Measurements from ENCODE around the gene TKTL1. TPM values are rescaled to one million over a fixed set of nuclear protein-coding genes. Genes with fewer than 3 reads are reported as not detected.

Gene TKTL1
- total RNA-seq, 1 experiment from 2014 or later = 1.6 TPM

DNA sequence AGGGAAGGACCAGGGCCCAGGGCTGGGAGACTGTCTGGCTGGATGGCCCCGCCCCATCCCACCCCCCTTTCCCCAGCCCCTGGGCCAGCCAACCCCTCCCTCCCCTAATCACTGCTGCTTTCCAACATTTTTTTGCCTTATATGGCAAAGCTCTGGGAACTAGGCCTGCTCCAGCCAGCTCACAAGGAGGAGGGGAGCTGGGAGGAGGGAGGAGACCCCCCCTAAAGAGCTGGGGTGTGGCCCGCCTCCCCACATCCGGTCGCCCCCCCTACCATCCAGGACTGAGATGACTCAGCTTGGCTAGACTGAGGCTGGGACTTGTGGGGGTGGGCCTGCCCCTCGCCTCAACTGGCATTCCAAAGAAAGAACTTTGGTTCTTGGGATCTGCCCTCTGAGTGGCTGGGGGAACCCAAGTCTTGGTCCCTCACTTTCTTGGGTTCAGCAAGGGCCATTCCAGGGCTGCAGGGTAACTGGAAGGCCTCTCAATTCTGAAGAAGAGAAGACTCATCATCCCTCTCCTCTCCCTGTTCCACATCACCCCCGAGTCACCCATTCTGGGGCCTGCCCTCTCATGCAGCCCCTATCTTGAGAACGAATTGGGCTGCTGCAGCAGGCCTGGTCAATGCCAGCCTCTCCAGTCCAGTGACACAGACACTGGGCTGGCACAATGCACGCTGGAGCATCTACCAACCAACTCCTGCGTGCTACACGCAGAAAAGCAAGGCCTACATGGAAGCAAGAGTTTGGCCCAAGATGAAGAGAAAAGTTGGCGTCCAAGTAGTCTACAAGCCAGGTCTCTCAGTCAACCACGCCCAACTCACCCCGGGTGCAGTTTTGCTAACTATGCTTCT lies 74.1 kb downstream of the TKTL1 start:
- Histone ChIP-seq H3K4me3 (ENCODE audit: insufficient read depth, low read depth, low read length) (peak overlapping the region; percentile 94), H3K27me3 (ENCODE audit: control insufficient read depth, insufficient read depth, low read length) (peaks cover 6% of the 10 kb centered on the region; the same call in 1 of the 2 replicates), H3K36me3 (replicated peaks; ENCODE audit: control insufficient read depth, insufficient read depth, low read length) (peaks cover 23% of the 10 kb centered on the region)
- peak; percentile 92 for DNase-seq

DNA sequence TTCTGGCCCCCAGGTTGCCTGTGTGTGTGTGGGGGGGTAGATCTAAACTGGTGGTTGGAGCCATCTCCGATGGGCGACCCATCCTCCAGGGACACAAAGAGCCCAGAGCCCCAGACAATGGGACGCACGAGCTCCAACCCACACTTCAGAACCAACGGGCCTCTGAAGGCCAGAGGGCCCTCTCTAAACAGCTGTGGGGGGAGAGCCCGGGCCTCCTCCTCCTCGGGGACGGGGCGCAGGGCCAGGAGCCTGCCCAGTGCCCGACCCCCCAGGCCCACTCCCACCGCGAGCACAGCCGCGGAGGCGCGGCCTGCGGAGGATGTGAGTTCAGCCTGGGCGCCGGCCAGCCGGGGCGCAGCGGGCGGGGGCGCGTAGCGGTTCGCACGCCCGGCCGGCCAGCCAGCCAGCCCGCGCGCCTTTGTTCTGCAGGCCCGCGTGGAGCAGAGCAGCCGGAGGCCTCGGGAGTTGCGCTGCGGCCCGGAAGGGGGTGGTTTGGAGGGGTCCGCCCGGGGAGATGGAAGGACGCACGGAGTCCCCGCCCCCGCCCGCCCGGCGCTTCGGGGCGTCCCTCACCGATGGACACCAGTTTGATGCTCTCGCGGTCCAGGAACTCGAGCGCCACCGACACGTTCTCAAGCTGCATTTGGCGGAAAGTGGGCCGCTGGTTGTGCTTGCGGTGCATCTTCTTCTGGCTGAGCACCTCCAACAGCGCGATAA lies 74.9 kb downstream of the TKTL1 start:
- H3K36me3 ChIP-seq (replicated peaks; ENCODE audit: control insufficient read depth, insufficient read depth, low read length) = peaks cover 18% of the 10 kb centered on the region
- peak; percentile 71 for DNase-seq
- peak overlapping the region; percentile 94 for H3K4me3 ChIP-seq (ENCODE audit: insufficient read depth, low read depth, low read length)
- H3K27me3 ChIP-seq (ENCODE audit: control insufficient read depth, insufficient read depth, low read length) = peaks cover 6% of the 10 kb centered on the region; the same call in 1 of the 2 replicates

DNA sequence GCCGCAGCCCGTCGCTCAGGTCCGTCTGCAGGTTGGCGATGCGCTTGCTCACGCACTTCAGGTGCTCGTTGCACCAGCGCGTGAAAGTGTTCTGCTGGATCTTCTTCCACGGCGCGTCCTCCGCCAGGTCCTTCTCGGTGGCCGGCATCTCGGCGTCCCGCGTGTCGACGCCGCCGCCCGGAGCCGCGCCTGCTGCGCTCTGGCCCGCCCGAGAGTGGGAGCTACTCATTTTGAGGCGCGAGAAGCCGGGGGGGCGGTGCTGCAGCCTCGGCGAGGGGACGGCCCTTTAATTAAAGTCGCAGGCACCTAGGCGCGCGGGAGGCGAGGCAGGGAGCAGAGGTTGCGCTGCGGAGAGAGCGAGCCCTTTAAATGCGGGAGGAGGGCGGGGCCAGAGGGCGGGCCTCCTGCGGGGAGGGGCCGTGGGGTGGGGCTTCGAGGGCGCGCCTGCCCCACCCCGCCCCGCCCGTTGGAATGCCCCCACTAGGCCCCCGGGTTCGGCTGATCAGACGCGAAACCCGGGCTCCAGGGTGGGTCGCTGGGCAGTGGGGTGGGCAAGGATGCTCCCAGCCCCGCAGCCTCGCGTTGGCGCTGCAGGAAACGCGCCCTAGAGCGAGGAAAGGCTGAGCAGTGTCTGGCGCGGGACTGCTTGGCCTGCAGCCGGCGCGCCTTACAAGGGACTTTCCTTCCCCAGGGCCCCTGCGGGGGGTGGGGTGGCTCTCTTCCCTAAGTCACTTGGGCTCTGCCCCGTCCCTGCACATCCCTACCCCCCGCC lies 75.6 kb downstream of the TKTL1 start:
- Histone ChIP-seq H3K4me3 (ENCODE audit: insufficient read depth, low read depth, low read length) (peak overlapping the region; percentile 94), H3K36me3 (replicated peaks; ENCODE audit: control insufficient read depth, insufficient read depth, low read length) (peaks cover 14% of the 10 kb centered on the region), H3K27me3 (ENCODE audit: control insufficient read depth, insufficient read depth, low read length) (peaks cover 6% of the 10 kb centered on the region; the same call in 1 of the 2 replicates)
- DNase-seq = peak; percentile 95

DNA sequence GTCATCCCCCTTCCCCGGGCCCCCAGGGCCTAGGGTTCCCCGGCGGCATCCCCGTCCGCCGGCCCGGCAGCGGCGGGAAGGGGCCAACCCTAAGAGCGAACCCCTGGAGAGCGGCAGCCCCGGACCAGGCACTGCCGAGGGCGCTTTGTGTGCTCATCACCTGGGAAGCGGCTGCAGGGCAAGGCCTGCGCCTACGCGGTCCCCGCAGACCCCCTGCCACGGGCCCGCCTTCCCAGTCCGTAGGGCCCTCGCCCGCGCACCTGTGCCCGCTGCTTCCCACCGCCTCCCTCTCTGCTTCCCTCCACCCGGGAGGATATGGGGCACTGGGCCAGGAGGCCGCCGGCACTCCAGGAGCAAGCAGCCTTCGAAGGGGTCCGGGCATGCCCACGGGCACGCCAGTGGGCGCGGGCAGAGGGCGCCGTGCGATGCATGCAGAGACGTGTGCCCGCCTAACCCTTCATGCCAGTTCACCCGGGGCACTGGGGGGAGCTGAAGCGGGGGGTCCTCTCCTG lies 76.2 kb downstream of the TKTL1 start:
- Histone ChIP-seq H3K4me3 (ENCODE audit: insufficient read depth, low read depth, low read length) (peak overlapping the region; percentile 57), H3K36me3 (replicated peaks; ENCODE audit: control insufficient read depth, insufficient read depth, low read length) (peaks cover 10% of the 10 kb centered on the region), H3K27me3 (ENCODE audit: control insufficient read depth, insufficient read depth, low read length) (peaks cover 6% of the 10 kb centered on the region; the same call in 1 of the 2 replicates)
- peak; percentile 82 for DNase-seq

DNA sequence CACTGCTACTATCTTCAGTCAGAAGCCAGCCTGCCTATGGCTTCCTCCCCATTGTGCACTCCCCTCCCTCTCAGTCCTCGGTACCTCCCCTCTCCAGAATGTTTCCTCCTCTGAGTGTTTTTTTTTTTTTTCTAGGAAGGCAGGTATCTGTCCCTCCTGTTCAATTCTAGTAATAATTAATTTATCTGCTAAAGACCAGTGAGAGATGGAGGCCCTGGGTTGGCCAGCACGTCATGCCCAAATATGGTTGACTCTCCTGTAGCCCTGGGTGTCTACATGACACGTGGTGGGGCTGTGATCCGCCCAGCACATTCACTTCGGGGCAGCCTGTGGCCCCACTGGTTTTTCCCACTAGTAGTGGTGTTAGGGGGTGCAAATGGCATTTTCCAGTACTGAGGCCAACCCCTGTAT lies 77.0 kb downstream of the TKTL1 start:
- Histone ChIP-seq H3K27me3 (ENCODE audit: control insufficient read depth, insufficient read depth, low read length) (peaks cover 6% of the 10 kb centered on the region; the same call in 1 of the 2 replicates), H3K36me3 (replicated peaks; ENCODE audit: control insufficient read depth, insufficient read depth, low read length) (peaks cover 4% of the 10 kb centered on the region), H3K4me3 (ENCODE audit: insufficient read depth, low read depth, low read length) (no peak overlapping the region; the same call in 1 of the 2 replicates)
- no peak for DNase-seq

DNA sequence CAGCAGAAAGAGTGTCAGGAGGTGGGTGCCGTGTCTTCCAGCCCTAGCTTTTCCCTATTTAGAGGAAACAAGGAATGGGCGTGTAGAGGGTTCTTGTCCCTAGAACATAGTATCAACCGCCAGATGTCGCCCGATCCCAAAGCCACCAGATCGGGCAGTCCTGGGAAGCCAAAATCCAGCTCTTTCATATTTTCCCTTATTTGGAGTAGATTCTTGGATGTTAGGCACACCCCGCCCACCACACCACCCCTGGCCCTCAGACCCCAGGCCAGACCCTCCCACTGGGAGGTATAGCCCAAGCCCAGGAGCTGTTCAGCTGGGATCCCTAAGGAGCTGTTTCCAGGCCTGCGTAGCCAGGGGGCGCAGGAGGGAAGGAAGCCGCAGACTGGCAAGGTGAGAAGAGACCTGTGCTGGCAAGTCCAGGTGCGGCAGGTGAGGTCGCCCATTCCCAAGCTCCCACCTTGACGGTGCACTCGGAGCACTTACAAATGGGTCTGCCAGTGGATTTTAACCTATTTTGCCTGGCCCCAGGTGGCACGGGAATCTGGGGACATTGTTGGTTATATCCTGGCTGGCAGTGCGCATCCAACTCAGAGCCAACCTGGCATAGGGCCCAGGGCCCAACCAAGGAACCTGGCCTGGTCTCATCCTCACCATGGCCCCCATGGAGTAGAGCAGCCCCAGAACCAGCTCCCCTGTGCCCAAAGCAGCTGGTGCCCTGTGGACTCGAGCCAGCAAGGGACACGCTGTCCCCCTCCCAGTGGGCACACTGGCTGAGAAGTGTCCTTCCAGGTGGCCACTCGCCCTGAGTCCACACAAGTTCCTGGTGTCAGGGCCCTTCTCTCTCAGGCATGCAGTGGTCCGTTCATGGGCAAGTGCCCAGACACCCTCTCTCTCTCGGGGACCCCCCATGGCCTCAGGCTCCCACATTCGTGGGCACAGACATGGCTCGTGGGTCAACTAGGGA lies 78.0 kb downstream of the TKTL1 start:
- DNase-seq = peak; percentile 84
- Histone ChIP-seq H3K4me3 (ENCODE audit: insufficient read depth, low read depth, low read length) (peak overlapping the region; percentile 30), H3K36me3 (replicated peaks; ENCODE audit: control insufficient read depth, insufficient read depth, low read length) (peaks cover 1% of the 10 kb centered on the region; the same call in 1 of the 2 replicates), H3K27me3 (ENCODE audit: control insufficient read depth, insufficient read depth, low read length) (peaks cover 6% of the 10 kb centered on the region; the same call in 1 of the 2 replicates)

DNA sequence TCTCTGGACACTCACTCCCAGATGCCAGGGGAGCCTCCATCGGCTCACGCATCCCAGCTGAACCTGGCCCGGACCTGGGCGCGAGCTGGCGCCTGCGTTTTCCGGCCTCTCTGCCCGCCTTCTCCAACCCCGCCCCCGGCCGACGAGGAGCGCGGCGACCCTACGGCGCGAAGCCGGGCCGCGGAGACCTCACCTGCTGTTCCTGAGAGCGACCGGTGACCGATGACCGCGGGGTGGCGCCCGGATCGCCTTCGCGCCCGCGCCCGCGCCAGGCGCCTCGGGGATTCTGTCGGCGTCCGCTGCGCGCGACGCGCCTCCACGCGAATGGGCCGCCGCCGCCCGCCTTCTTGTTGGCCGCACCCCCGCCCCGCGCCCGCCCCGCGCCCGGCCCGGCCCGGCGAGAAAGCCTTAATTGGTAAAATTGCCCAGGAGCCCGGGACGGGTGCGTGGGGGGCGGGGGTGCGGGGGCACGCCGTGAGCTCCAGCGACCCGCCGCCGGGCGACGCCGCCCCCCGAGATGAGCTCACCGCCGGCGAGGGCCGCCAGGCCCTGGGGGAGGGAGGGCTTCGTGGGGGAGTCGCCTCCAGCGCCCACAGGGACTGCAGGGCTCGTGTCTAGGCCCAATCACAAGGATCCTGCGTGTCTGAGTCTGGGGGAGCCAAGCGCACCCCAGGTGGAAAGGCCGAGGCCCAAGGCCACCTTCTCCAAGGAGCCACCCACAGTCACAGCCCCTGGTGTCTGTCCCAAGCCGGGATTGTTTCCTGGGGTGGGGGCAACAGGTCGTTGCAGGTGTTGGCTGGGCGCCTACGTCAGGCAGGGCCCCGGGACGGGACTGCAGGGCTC lies 78.9 kb downstream of the TKTL1 start, which contains the start of gene FLNA:
Gene FLNA (minus strand): TSS at position 322 of the 843 bp plus-strand sequence. CDS start 3,389 bp downstream, outside the sequence.
- H3K36me3 ChIP-seq (replicated peaks; ENCODE audit: control insufficient read depth, insufficient read depth, low read length) = peaks cover 1% of the 10 kb centered on the region; the same call in 1 of the 2 replicates
- DNase-seq = peak; percentile 82
- H3K4me3 ChIP-seq (ENCODE audit: insufficient read depth, low read depth, low read length) = peak within 1 kb of the TSS; percentile 32
- peaks cover 6% of the 10 kb centered on the region; the same call in 1 of the 2 replicates for H3K27me3 ChIP-seq (ENCODE audit: control insufficient read depth, insufficient read depth, low read length)

DNA sequence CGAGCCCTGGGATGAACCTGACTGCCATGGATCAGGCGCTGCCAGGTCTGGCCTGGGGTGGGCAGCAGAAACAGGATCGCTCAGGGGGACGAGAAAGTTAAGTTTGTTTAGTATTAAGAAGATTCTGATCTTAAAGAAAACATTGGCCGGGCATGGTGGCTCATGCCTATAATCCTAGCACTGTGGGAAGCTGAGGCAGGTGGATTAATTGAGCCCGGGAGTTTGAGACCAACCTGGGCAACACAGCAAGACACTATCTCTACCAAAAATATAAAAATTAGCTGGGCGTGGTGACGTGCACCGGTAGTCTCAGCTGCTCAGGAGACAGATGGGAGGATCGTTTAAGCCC lies 79.5 kb downstream of the TKTL1 start:
- Histone ChIP-seq H3K36me3 (replicated peaks; ENCODE audit: control insufficient read depth, insufficient read depth, low read length) (no peaks in the 10 kb centered on the region), H3K4me3 (ENCODE audit: insufficient read depth, low read depth, low read length) (peak overlapping the region; percentile 32; the same call in 1 of the 2 replicates), H3K27me3 (ENCODE audit: control insufficient read depth, insufficient read depth, low read length) (peaks cover 6% of the 10 kb centered on the region; the same call in 1 of the 2 replicates)
- DNase-seq = no peak

DNA sequence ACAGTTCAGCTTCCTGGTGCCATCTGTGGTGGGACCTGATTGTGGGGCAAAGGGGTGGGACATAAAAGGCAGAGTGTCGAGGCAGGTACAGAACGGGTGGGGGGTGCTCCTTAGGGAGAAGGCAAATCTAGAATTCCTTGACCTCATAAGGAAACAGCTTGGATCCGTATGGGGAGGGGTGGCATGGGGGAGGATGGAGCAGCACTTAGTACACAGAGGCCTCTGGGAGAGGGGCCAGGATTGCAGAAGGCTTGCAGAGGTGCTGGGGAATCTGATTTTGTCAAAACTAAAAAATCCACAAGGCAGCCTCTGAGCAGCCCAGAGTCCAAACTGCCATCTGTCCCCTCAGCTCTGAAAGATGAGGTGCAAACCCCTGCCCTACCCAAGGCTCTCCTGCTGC lies 81.2 kb downstream of the TKTL1 start:
- Histone ChIP-seq H3K4me3 (ENCODE audit: insufficient read depth, low read depth, low read length) (no peak overlapping the region), H3K36me3 (replicated peaks; ENCODE audit: control insufficient read depth, insufficient read depth, low read length) (0 out of 2 replicates have a peak, but pooled peaks cover 3% of the 10 kb centered on the region), H3K27me3 (ENCODE audit: control insufficient read depth, insufficient read depth, low read length) (peaks cover 6% of the 10 kb centered on the region; the same call in 1 of the 2 replicates)
- no peak for DNase-seq

DNA sequence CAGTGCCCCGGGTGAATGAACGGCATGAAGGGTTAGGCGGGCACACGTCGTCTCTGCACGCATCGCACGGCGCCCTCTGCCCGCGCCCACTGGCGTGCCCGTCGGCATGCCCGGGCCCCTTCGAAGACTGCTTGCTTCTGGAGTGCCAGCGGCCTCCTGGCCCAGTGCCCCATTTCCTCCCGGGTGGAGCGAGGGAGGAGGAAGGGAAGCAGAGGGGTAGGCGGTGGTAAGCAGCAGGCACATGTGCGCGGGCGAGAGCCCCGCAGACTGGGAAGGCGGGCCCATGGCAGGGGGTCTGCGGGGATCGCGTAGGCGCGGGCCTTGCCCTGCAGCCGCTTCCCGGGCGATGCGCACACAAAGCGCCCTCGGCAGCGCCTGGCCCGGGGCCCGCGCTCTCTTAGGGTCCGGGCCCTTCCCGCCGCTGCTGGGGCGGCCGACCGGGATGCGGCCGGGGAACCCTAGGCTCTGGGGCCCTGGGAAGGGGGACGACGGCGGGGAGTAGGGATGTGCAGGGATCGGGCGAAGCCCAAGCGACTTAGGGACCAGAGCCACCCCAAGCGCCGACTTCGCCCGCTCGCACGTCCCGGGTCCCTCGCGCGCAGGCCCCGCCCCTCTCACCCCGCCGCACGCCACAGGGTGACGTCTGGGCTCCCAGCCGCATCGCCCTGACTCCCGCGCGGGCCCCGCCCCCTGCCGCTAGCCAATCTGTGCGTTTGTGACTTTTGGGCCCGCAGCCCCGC lies 82.6 kb downstream of the TKTL1 start:
- Histone ChIP-seq H3K4me3 (ENCODE audit: insufficient read depth, low read depth, low read length) (peak overlapping the region; percentile 59), H3K36me3 (replicated peaks; ENCODE audit: control insufficient read depth, insufficient read depth, low read length) (0 out of 2 replicates have a peak, but pooled peaks cover 3% of the 10 kb centered on the region), H3K27me3 (ENCODE audit: control insufficient read depth, insufficient read depth, low read length) (peaks cover 3% of the 10 kb centered on the region; the same call in 1 of the 2 replicates)
- peak; percentile 95 for DNase-seq

DNA sequence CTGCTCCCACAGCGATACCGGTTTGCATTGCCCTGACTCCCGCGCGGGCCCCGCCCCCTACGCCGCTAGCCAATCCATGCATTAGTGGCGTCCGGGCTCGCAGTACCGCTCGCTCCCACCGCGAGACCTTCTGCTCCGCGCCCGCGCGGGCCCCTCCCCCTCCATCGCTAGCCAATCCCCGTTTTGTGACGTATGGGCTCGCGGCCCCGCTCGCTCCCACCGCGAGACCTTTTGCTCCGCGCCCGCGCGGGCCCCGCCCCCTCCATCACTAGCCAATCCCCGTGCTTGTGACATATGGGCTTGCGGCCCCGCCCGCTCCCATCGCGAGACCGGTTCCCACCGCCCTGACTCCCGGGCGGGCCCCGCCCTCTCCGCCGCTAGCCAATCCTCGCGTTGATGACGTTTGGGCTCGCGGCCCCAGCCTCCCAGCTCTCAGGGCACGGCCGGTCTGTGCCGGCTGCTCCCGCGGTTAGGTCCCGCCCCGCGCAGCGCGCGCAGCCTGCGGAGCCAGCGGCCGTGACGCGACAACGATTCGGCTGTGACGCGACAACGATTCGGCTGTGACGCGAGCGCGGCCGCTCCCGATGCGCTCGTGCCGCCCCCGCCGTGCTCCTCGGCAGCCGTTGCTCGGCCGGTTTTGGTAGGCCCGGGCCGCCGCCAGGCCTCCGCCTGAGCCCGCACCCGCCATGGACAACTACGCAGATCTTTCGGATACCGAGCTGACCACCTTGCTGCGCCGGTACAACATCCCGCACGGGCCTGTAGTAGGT lies 83.4 kb downstream of the TKTL1 start, which contains the start of gene EMD:
Gene EMD (plus strand): TSS at position 497 of the 770 bp plus-strand sequence. CDS start 190 bp downstream, at position 687.
- peaks cover 3% of the 10 kb centered on the region; the same call in 1 of the 2 replicates for H3K27me3 ChIP-seq (ENCODE audit: control insufficient read depth, insufficient read depth, low read length)
- peak; percentile 97 for DNase-seq

More for the DNA sequence above, 83.4 kb downstream of the TKTL1 start, which contains the start of gene EMD:
- Histone ChIP-seq H3K4me3 (ENCODE audit: insufficient read depth, low read depth, low read length) (peak within 1 kb of the TSS; percentile 79), H3K36me3 (replicated peaks; ENCODE audit: control insufficient read depth, insufficient read depth, low read length) (0 out of 2 replicates have a peak, but pooled peaks cover 3% of the 10 kb centered on the region)

All from H7 (cell line).